Kidney epithelial cell (primary cell): ENCODE data around the gene TULP3. TPM values are rescaled to one million over a fixed set of nuclear protein-coding genes. Genes with fewer than 3 reads are reported as not detected.
A peak's percentile ranks its signal among the peaks of the same experiment; 100 is the strongest.

Experiments
- DNase-seq: peaks from one replicate; pipeline ENCODE4 v3.0.0-alpha.2; 2010; ENCODE audit warnings: low read depth
- H3K27me3 ChIP-seq: 2 replicates; pipeline ENCODE4 v1.6.0; 2011; ENCODE audit warnings: low read length; ENCODE audit not compliant: control insufficient read depth, insufficient read depth
- H3K36me3 ChIP-seq: 2 replicates; pipeline ENCODE4 v1.5.1; 2011; ENCODE audit warnings: low read length; ENCODE audit not compliant: control insufficient read depth, insufficient read depth
- H3K4me3 ChIP-seq: 2 replicates; pipeline ENCODE4 v1.5.1; 2011; ENCODE audit warnings: low read depth, mild to moderate bottlenecking, control low read depth, low read length
- CTCF ChIP-seq: IDR thresholded peaks from 2 replicates; pipeline ENCODE4 v1.5.1; 2011; ENCODE audit warnings: mild to moderate bottlenecking, moderate library complexity, low read length, control low read depth, inconsistent platforms; ENCODE audit not compliant: insufficient read depth, poor library complexity, severe bottlenecking
- total RNA-seq: library from RNA; depleted of rRNA; stranded (reverse); fragments of >200 nt; gene quantifications from 2 replicates; pipeline ENCODE4 v1.2.3, GENCODE V29; 2015

The TULP3 gene
- total RNA-seq, 1 donor from 2014 or later: 19.1 TPM

- H3K36me3 ChIP-seq: no peaks in the 10 kb centered on the region
- no peaks in the 10 kb centered on the region for H3K27me3 ChIP-seq
- DNase-seq: no peak
- TF ChIP-seq CTCF: no peak
- no peak overlapping the region for H3K4me3 ChIP-seq
Measured at GRCh38 chr12:2879853-2880252, 10.8 kb upstream of the TULP3 start.

- no peaks in the 10 kb centered on the region for H3K36me3 ChIP-seq
- H3K27me3 ChIP-seq: no peaks in the 10 kb centered on the region
- H3K4me3 ChIP-seq: no peak overlapping the region
- no peak for DNase-seq
- no peak for TF ChIP-seq CTCF
Measured at GRCh38 chr12:2884810-2885209, 5.9 kb upstream of the TULP3 start.

- no peak overlapping the region for H3K4me3 ChIP-seq
- no peaks in the 10 kb centered on the region for H3K27me3 ChIP-seq
- no peak for DNase-seq
- no peak for TF ChIP-seq CTCF
- H3K36me3 ChIP-seq: no peaks in the 10 kb centered on the region
Measured at GRCh38 chr12:2886768-2887450, 3.8 kb upstream of the TULP3 start.

GRCh38 chr12:2890001-2890387, 697 bp upstream of the TULP3 start:
- TF ChIP-seq CTCF: no peak
- Histone ChIP-seq H3K4me3 (peak overlapping the region; percentile 98), H3K36me3 (no peaks in the 10 kb centered on the region), H3K27me3 (no peaks in the 10 kb centered on the region)
- no peak for DNase-seq

- no peak for TF ChIP-seq CTCF
- H3K27me3 ChIP-seq: no peaks in the 10 kb centered on the region
- DNase-seq: no peak
- H3K36me3 ChIP-seq: no peaks in the 10 kb centered on the region
- peak overlapping the region; percentile 98 for H3K4me3 ChIP-seq
Measured at GRCh38 chr12:2891240-2892053, 756 bp downstream of the TULP3 start.
